ENCODE results near the gene CDHR3.

DNA sequence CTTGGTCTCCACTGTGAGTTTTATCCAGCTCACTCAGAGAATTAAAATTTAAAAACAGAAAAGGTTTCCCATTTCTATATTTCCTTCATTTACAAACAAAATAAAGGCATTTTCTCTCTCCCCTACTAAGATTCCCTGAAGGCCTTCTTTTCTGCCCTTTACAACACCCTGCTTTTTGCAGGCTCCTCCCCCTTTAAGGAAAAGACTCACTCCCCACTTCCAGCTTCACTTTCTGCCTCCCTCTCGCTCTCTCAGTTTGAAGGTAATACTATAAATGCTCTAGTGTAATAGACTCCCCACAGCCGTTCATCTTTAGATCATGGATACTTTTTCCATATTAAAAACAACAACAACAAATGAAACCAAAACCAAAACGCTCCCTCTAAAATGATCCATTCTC lies 53.3 kb downstream of the CDHR3 start:
- TF ChIP-seq, protein P1, sequence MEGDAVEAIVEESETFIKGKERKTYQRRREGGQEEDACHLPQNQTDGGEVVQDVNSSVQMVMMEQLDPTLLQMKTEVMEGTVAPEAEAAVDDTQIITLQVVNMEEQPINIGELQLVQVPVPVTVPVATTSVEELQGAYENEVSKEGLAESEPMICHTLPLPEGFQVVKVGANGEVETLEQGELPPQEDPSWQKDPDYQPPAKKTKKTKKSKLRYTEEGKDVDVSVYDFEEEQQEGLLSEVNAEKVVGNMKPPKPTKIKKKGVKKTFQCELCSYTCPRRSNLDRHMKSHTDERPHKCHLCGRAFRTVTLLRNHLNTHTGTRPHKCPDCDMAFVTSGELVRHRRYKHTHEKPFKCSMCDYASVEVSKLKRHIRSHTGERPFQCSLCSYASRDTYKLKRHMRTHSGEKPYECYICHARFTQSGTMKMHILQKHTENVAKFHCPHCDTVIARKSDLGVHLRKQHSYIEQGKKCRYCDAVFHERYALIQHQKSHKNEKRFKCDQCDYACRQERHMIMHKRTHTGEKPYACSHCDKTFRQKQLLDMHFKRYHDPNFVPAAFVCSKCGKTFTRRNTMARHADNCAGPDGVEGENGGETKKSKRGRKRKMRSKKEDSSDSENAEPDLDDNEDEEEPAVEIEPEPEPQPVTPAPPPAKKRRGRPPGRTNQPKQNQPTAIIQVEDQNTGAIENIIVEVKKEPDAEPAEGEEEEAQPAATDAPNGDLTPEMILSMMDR (IDR thresholded peaks at IDR 0.05; ENCODE audit: poor library complexity, severe bottlenecking), result no peak
- TF ChIP-seq EZH2 (IDR thresholded peaks at IDR 0.05; ENCODE audit: borderline replicate concordance, insufficient read depth, low read length, poor library complexity, severe bottlenecking) (no peak), RAD21 (conservative IDR thresholded peaks at IDR 0.05) (no peak), POLR2AphosphoS5 (IDR thresholded peaks at IDR 0.05) (no peak)
